Activated naive CD8-positive, alpha-beta T cell treated with anti-CD3 and anti-CD28 coated beads for 36 hours (primary cell): ENCODE data around the gene SLC46A2. TPM values are rescaled to one million over a fixed set of nuclear protein-coding genes. Genes with fewer than 3 reads are reported as not detected.

Experiments used
- DNase-seq: peaks from one replicate; pipeline ENCODE4 v3.0.0; 2021
- H3K27ac Mint-ChIP-seq: one replicate; pipeline ENCODE4 v1.8.0; 2022; ENCODE audit warnings: mild to moderate bottlenecking, moderate library complexity, mixed read lengths
- H3K27me3 Mint-ChIP-seq: one replicate; pipeline ENCODE4 v1.8.0; 2022; ENCODE audit warnings: mild to moderate bottlenecking, mixed read lengths
- H3K36me3 Mint-ChIP-seq: one replicate; pipeline ENCODE4 v1.8.0; 2021; ENCODE audit warnings: mild to moderate bottlenecking, mixed read lengths
- H3K4me1 Mint-ChIP-seq: one replicate; pipeline ENCODE4 v1.8.0; 2021; ENCODE audit warnings: mixed read lengths
- H3K4me3 Mint-ChIP-seq: one replicate; pipeline ENCODE4 v1.8.0; 2022; ENCODE audit warnings: mild to moderate bottlenecking, moderate library complexity, mixed read lengths
- H3K9me3 Mint-ChIP-seq: one replicate; pipeline ENCODE4 v1.8.0; 2022; ENCODE audit warnings: mixed read lengths
- total RNA-seq, 2 experiments: library from RNA; stranded (reverse); gene quantifications; one replicate each; pipeline ENCODE4 v1.2.3, GENCODE V29; 2021

Gene SLC46A2
- total RNA-seq, 2 experiments from 2014 or later: not detected

- Mint-ChIP-seq H3K27me3 (no peaks in the 10 kb centered on the region), H3K9me3 (no peaks in the 10 kb centered on the region), H3K36me3 (peaks cover 6% of the 10 kb centered on the region), H3K4me3 (no peak overlapping the region), H3K4me1 (peaks cover 5% of the 10 kb centered on the region), H3K27ac (no peak overlapping the region)
- no peak for DNase-seq
Measured at GRCh38 chr9:112856200-112856599, 34.5 kb downstream of the SLC46A2 start.

- no peak overlapping the region for H3K4me3 Mint-ChIP-seq
- no peaks in the 10 kb centered on the region for H3K9me3 Mint-ChIP-seq
- H3K27me3 Mint-ChIP-seq: no peaks in the 10 kb centered on the region
- no peak overlapping the region for H3K27ac Mint-ChIP-seq
- H3K4me1 Mint-ChIP-seq: peaks cover 5% of the 10 kb centered on the region
- no peak for DNase-seq
- peaks cover 8% of the 10 kb centered on the region for H3K36me3 Mint-ChIP-seq
Measured at GRCh38 chr9:112854657-112855056, 36.0 kb downstream of the SLC46A2 start.

GRCh38 chr9:112853882-112854585, 36.6 kb downstream of the SLC46A2 start:
- no peak overlapping the region for H3K4me3 Mint-ChIP-seq
- no peak overlapping the region for H3K27ac Mint-ChIP-seq
- H3K36me3 Mint-ChIP-seq: peaks cover 8% of the 10 kb centered on the region
- H3K27me3 Mint-ChIP-seq: no peaks in the 10 kb centered on the region
- no peaks in the 10 kb centered on the region for H3K9me3 Mint-ChIP-seq
- peaks cover 5% of the 10 kb centered on the region for H3K4me1 Mint-ChIP-seq
- DNase-seq: no peak

- Mint-ChIP-seq H3K9me3 (no peaks in the 10 kb centered on the region), H3K27ac (no peak overlapping the region), H3K27me3 (no peaks in the 10 kb centered on the region), H3K4me3 (no peak overlapping the region), H3K4me1 (peaks cover 3% of the 10 kb centered on the region), H3K36me3 (peaks cover 8% of the 10 kb centered on the region)
- no peak for DNase-seq
Measured at GRCh38 chr9:112852741-112853504, 37.8 kb downstream of the SLC46A2 start.

- Mint-ChIP-seq H3K4me1 (peaks cover 1% of the 10 kb centered on the region), H3K9me3 (no peaks in the 10 kb centered on the region), H3K27ac (no peak overlapping the region), H3K27me3 (no peaks in the 10 kb centered on the region), H3K4me3 (no peak overlapping the region), H3K36me3 (peaks cover 9% of the 10 kb centered on the region)
- no peak for DNase-seq
Measured at GRCh38 chr9:112850840-112851239, 39.8 kb downstream of the SLC46A2 start.

- no peak overlapping the region for H3K27ac Mint-ChIP-seq
- DNase-seq: no peak
- no peak overlapping the region for H3K4me3 Mint-ChIP-seq
- H3K27me3 Mint-ChIP-seq: no peaks in the 10 kb centered on the region
- peaks cover 13% of the 10 kb centered on the region for H3K36me3 Mint-ChIP-seq
- peaks cover 14% of the 10 kb centered on the region for H3K4me1 Mint-ChIP-seq
- H3K9me3 Mint-ChIP-seq: no peaks in the 10 kb centered on the region
Measured at GRCh38 chr9:112849363-112849922, 41.2 kb downstream of the SLC46A2 start.

GRCh38 chr9:112848316-112849151, 42.1 kb downstream of the SLC46A2 start:
- Mint-ChIP-seq H3K36me3 (peaks cover 13% of the 10 kb centered on the region), H3K27ac (no peak overlapping the region), H3K4me1 (peaks cover 16% of the 10 kb centered on the region), H3K9me3 (no peaks in the 10 kb centered on the region), H3K27me3 (no peaks in the 10 kb centered on the region), H3K4me3 (no peak overlapping the region)
- DNase-seq: no peak

- Mint-ChIP-seq H3K27ac (no peak overlapping the region), H3K36me3 (peaks cover 9% of the 10 kb centered on the region), H3K9me3 (no peaks in the 10 kb centered on the region), H3K4me1 (peaks cover 16% of the 10 kb centered on the region), H3K4me3 (no peak overlapping the region), H3K27me3 (no peaks in the 10 kb centered on the region)
- DNase-seq: no peak
Measured at GRCh38 chr9:112846528-112847488, 43.9 kb downstream of the SLC46A2 start.

GRCh38 chr9:112844771-112845542, 45.7 kb downstream of the SLC46A2 start:
- Mint-ChIP-seq H3K27ac (no peak overlapping the region), H3K9me3 (no peaks in the 10 kb centered on the region), H3K27me3 (no peaks in the 10 kb centered on the region), H3K4me3 (no peak overlapping the region), H3K4me1 (peaks cover 16% of the 10 kb centered on the region), H3K36me3 (peaks cover 5% of the 10 kb centered on the region)
- DNase-seq: peak; percentile 74

GRCh38 chr9:112842555-112842954, 48.1 kb downstream of the SLC46A2 start:
- H3K36me3 Mint-ChIP-seq: peaks cover 9% of the 10 kb centered on the region
- no peak for DNase-seq
- peaks cover 15% of the 10 kb centered on the region for H3K4me1 Mint-ChIP-seq
- H3K27ac Mint-ChIP-seq: no peak overlapping the region
- no peaks in the 10 kb centered on the region for H3K27me3 Mint-ChIP-seq
- no peaks in the 10 kb centered on the region for H3K9me3 Mint-ChIP-seq
- H3K4me3 Mint-ChIP-seq: no peak overlapping the region

- Mint-ChIP-seq H3K27me3 (no peaks in the 10 kb centered on the region), H3K4me1 (peaks cover 15% of the 10 kb centered on the region), H3K4me3 (no peak overlapping the region), H3K27ac (no peak overlapping the region), H3K36me3 (peaks cover 7% of the 10 kb centered on the region), H3K9me3 (no peaks in the 10 kb centered on the region)
- DNase-seq: no peak
Measured at GRCh38 chr9:112841261-112841660, 49.4 kb downstream of the SLC46A2 start.

GRCh38 chr9:112839331-112839730, 51.3 kb downstream of the SLC46A2 start:
- Mint-ChIP-seq H3K4me3 (no peak overlapping the region), H3K36me3 (peaks cover 3% of the 10 kb centered on the region), H3K27ac (no peak overlapping the region), H3K4me1 (peaks cover under 1% of the 10 kb centered on the region), H3K9me3 (no peaks in the 10 kb centered on the region), H3K27me3 (no peaks in the 10 kb centered on the region)
- DNase-seq: no peak

- no peak for DNase-seq
- Mint-ChIP-seq H3K27me3 (no peaks in the 10 kb centered on the region), H3K36me3 (peaks cover 3% of the 10 kb centered on the region), H3K4me1 (no peaks in the 10 kb centered on the region), H3K9me3 (no peaks in the 10 kb centered on the region), H3K27ac (no peak overlapping the region), H3K4me3 (no peak overlapping the region)
Measured at GRCh38 chr9:112838342-112838741, 52.3 kb downstream of the SLC46A2 start.
